ENCODE data around the gene NLRP11. TPM values are rescaled to one million over a fixed set of nuclear protein-coding genes. Genes with fewer than 3 reads are reported as not detected.

NLRP11 gene
- total RNA-seq, 1 donor, result under 0.01 TPM

DNA sequence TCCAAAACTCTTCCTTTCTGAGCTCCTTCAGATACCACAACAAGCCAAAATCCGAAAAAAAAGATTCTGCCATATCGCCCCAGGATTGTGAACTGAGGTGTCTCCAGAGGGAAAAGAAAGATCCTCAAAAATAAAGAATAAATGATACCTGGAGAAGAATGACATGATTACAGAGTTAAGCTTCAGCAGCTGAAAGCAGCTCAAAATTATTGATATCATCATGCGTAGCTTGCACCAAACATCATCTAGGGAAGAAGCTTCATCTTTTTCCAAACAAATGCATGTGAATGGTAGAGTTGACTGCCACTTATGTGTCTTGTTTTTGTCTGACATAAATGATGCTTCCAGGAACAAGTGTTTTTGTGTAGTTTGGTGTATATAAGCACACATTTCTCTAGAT, 93.5 kb downstream of the NLRP11 start, which contains the start of gene NLRP9:
Gene NLRP9 (minus strand): TSS at position 101 of the 400 bp plus-strand sequence. CDS start 28 bp downstream, at position 73.
- Histone ChIP-seq H3K4me1 (ENCODE audit: insufficient read depth, low read length) (no peaks in the 10 kb centered on the region), H3K27me3 (ENCODE audit: insufficient read depth, low read length) (no peaks in the 10 kb centered on the region), H3K9me3 (ENCODE audit: low read depth, low read length) (no peaks in the 10 kb centered on the region), H3K4me3 (ENCODE audit: low read length) (no peak within 1 kb of the TSS)

Other genes starting within 250 kb of the NLRP11 start
- 2.2 TPM for gene FIZ1, start 232.5 kb downstream of the NLRP11 start, total RNA-seq
- gene ZNF524, start 231.7 kb downstream of the NLRP11 start, total RNA-seq, result 9.6 TPM
- 3.3 TPM for gene ZNF865, start 226.4 kb downstream of the NLRP11 start, total RNA-seq
- 6.3 TPM for gene ZNF784, start 207.4 kb downstream of the NLRP11 start, total RNA-seq
- 14.4 TPM for gene ZNF580, start 191.0 kb downstream of the NLRP11 start, total RNA-seq
- 19.0 TPM for gene ZNF581, start 188.3 kb downstream of the NLRP11 start, total RNA-seq
- 1.9 TPM for gene CCDC106, start 183.8 kb downstream of the NLRP11 start, total RNA-seq
- gene U2AF2, start 177.0 kb downstream of the NLRP11 start, total RNA-seq, result 55.6 TPM
- gene EPN1, start 156.8 kb downstream of the NLRP11 start, total RNA-seq, result 23.5 TPM
- gene NLRP9, start 93.6 kb downstream of the NLRP11 start, total RNA-seq, result not detected
- not detected for gene RFPL4A, start 72.9 kb downstream of the NLRP11 start, total RNA-seq
- not detected for gene RFPL4AL1, start 62.9 kb downstream of the NLRP11 start, total RNA-seq
- gene NLRP4, start 4.5 kb upstream of the NLRP11 start, total RNA-seq, result not detected
- under 0.01 TPM for gene NLRP13, start 100.3 kb upstream of the NLRP11 start, total RNA-seq
- gene NLRP8, start 115.8 kb upstream of the NLRP11 start, total RNA-seq, result not detected
- gene NLRP5, start 154.8 kb upstream of the NLRP11 start, total RNA-seq, result not detected